ENCODE measurements around the gene TAB2. TPM values are rescaled to one million over a fixed set of nuclear protein-coding genes. Genes with fewer than 3 reads are reported as not detected.

TAB2 gene
- polyA plus RNA-seq, 3 donors, result 3.1 to 32.0 (median 6.0) TPM

DNA sequence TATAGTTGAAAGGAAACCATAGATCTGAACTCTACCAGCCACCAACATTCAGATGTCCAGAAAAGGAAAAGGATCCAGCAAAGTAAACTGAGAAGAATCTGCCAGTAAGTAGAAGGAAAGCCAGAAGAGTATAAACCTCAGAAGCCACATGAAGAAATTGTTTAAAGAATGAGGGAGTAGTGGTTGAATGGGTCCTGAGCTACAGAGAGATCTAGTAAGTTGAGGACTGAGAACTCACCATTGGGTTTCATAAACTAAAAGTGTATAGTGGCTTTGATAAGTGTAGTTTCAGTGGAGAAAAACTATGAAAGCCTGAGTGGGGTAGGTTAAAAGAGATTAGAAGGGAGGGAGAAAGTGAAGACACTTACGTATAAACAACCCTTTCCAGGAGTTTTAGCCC, 50.6 kb downstream of the TAB2 start:
- H3K4me3 Mint-ChIP-seq, result no peak overlapping the region
- peaks cover 0 to 7% of the 10 kb centered on the region in 2 donors for H3K4me1 ChIP-seq (ENCODE audit: control insufficient read depth in 1 of 2, insufficient read depth in 2 of 2, low read length in 2 of 2)
- peaks cover 0 to 24% of the 10 kb centered on the region in 2 donors for H3K36me3 ChIP-seq (replicated peaks in 1 of 2; ENCODE audit: control insufficient read depth in 1 of 2, insufficient read depth in 2 of 2, low read length in 2 of 2)
- H3K9ac ChIP-seq (ENCODE audit: insufficient read depth, low read length, poor library complexity, severe bottlenecking), result no peak overlapping the region
- H3K9me3 ChIP-seq (replicated peaks in 1 of 2; ENCODE audit: control insufficient read depth in 1 of 2, insufficient read depth in 1 of 2, low read length in 2 of 2), result no peaks in the 10 kb centered on the region
- intact Hi-C loops (cut with micrococcal nuclease), result no loop called here
- TF ChIP-seq, protein P1, sequence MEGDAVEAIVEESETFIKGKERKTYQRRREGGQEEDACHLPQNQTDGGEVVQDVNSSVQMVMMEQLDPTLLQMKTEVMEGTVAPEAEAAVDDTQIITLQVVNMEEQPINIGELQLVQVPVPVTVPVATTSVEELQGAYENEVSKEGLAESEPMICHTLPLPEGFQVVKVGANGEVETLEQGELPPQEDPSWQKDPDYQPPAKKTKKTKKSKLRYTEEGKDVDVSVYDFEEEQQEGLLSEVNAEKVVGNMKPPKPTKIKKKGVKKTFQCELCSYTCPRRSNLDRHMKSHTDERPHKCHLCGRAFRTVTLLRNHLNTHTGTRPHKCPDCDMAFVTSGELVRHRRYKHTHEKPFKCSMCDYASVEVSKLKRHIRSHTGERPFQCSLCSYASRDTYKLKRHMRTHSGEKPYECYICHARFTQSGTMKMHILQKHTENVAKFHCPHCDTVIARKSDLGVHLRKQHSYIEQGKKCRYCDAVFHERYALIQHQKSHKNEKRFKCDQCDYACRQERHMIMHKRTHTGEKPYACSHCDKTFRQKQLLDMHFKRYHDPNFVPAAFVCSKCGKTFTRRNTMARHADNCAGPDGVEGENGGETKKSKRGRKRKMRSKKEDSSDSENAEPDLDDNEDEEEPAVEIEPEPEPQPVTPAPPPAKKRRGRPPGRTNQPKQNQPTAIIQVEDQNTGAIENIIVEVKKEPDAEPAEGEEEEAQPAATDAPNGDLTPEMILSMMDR (IDR thresholded peaks at IDR 0.05), result no peak
- peak overlapping the region in 1 of 2 donors; percentile 53 for H3K27ac ChIP-seq (ENCODE audit: low read depth in 1 of 2, low read length in 2 of 2)
- H3K27me3 Mint-ChIP-seq (ENCODE audit: low read depth in 3 of 3), result no peaks in the 10 kb centered on the region
- peaks cover 31% of the 10 kb centered on the region for H3K4me1 Mint-ChIP-seq
- no CpG with 5 or more reads among the region's 1 CpG for WGBS (ENCODE audit: insufficient coverage)
- H3K9me3 Mint-ChIP-seq, result no peaks in the 10 kb centered on the region
- no peak overlapping the region for H3K4me3 ChIP-seq (replicated peaks in 1 of 3; ENCODE audit: low read depth in 2 of 3, low read length in 3 of 3)
- H4K20me1 ChIP-seq (ENCODE audit: insufficient read depth, low read length), result peaks cover 100% of the 10 kb centered on the region
- no peak overlapping the region for H3K27ac Mint-ChIP-seq
- peaks cover 17 to 30% of the 10 kb centered on the region in 2 donors for H3K36me3 Mint-ChIP-seq
- DNase-seq, result no peak
- no peak overlapping the region for H2AFZ ChIP-seq (ENCODE audit: insufficient read depth, low read depth, low read length, poor library complexity, severe bottlenecking)
- no peaks in the 10 kb centered on the region for H3K27me3 ChIP-seq (ENCODE audit: control insufficient read depth in 2 of 2, insufficient read depth in 2 of 2, low read length in 2 of 2)
- H3K79me2 ChIP-seq (ENCODE audit: insufficient read depth, low read length), result peaks cover 93% of the 10 kb centered on the region
- H3K4me2 ChIP-seq (replicated peaks; ENCODE audit: extremely low read depth, low read length, poor library complexity, severe bottlenecking), result no peak overlapping the region

GRCh38 chr6:149371154-149371553, 53.6 kb downstream of the TAB2 start:
- Mint-ChIP-seq H3K27me3 (ENCODE audit: low read depth in 3 of 3) (no peaks in the 10 kb centered on the region), H3K4me1 (peaks cover 27% of the 10 kb centered on the region), H3K36me3 (peaks cover 25 to 38% of the 10 kb centered on the region in 2 donors), H3K4me3 (no peak overlapping the region), H3K9me3 (no peaks in the 10 kb centered on the region), H3K27ac (peak overlapping the region in 3 of 7 donors; percentile 28 to 85 (median 55))
- Histone ChIP-seq H3K9me3 (replicated peaks in 1 of 2; ENCODE audit: control insufficient read depth in 1 of 2, insufficient read depth in 1 of 2, low read length in 2 of 2) (no peaks in the 10 kb centered on the region), H3K4me3 (replicated peaks in 1 of 3; ENCODE audit: low read depth in 2 of 3, low read length in 3 of 3) (no peak overlapping the region), H3K79me2 (ENCODE audit: insufficient read depth, low read length) (peaks cover 93% of the 10 kb centered on the region), H3K9ac (ENCODE audit: insufficient read depth, low read length, poor library complexity, severe bottlenecking) (no peak overlapping the region), H4K20me1 (ENCODE audit: insufficient read depth, low read length) (peaks cover 99% of the 10 kb centered on the region), H3K36me3 (replicated peaks in 1 of 2; ENCODE audit: control insufficient read depth in 1 of 2, insufficient read depth in 2 of 2, low read length in 2 of 2) (peaks cover 6 to 45% of the 10 kb centered on the region in 2 donors), H2AFZ (ENCODE audit: insufficient read depth, low read depth, low read length, poor library complexity, severe bottlenecking) (no peak overlapping the region), H3K27ac (ENCODE audit: low read depth in 1 of 2, low read length in 2 of 2) (no peak overlapping the region), H3K4me2 (replicated peaks; ENCODE audit: extremely low read depth, low read length, poor library complexity, severe bottlenecking) (no peak overlapping the region), H3K4me1 (ENCODE audit: control insufficient read depth in 1 of 2, insufficient read depth in 2 of 2, low read length in 2 of 2) (peaks cover 10 to 18% of the 10 kb centered on the region in 2 donors), H3K27me3 (ENCODE audit: control insufficient read depth in 2 of 2, insufficient read depth in 2 of 2, low read length in 2 of 2) (no peaks in the 10 kb centered on the region)
- DNase-seq, result no peak
- TF ChIP-seq, protein P1 (IDR thresholded peaks at IDR 0.05), result no peak
- intact Hi-C loops (cut with micrococcal nuclease), result no loop called here
